HG02970 (cell line): ENCODE results near the gene CROT.
"Not testable (repeated sequence)": the region's sequence is repeated elsewhere in the genome, so short reads cannot be mapped to it uniquely, and the experiment has no call there.

ENCODE experiments used
- ATAC-seq: cut with Tn5 transposase; IDR thresholded peaks from one replicate; pipeline ENCODE4 v1.9.1; 2021; ENCODE audit warnings: mild to moderate bottlenecking, moderate library complexity, moderate number of reproducible peaks; ENCODE audit not compliant: unreplicated experiment, low FRiP score

The CROT gene, protein sequence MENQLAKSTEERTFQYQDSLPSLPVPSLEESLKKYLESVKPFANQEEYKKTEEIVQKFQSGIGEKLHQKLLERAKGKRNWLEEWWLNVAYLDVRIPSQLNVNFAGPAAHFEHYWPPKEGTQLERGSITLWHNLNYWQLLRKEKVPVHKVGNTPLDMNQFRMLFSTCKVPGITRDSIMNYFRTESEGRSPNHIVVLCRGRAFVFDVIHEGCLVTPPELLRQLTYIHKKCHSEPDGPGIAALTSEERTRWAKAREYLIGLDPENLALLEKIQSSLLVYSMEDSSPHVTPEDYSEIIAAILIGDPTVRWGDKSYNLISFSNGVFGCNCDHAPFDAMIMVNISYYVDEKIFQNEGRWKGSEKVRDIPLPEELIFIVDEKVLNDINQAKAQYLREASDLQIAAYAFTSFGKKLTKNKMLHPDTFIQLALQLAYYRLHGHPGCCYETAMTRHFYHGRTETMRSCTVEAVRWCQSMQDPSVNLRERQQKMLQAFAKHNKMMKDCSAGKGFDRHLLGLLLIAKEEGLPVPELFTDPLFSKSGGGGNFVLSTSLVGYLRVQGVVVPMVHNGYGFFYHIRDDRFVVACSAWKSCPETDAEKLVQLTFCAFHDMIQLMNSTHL

DNA sequence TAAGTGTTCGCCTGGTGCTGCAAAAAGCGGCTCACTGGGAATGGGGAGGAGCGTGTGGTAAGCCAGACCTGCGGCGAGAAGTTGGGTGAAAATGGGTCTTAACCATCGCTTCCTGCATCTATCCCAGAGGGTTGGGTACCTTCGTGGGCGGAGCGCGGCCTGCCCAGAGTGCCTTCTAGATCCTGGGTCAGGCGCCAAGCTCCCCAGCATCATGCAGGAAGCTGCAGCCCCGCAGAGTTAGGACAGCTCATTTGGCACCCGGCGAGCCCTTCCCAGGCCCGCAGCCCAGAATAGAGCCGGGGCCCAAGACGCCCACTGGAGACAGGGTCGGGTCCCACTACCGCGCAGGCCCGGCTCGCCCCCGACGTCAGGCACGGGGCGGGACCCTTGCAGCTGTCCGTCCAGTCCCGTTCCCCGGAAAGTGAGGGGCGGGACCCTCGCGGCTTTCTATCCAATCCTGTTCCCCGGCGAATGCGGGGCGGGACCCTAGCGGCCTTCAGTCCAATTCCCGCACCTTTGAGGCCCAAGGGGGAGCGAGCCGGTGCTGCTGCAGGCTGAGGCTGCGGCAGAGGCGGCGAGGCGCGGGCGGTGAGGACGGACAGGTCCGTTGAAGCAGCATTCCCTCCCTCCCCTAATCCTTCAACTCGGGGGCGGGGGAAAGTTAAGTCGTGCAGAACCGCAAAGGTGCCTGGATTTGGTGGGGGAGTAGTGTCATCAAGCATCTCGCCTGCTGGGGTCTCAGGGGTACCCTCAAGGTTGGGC is at the start of gene CROT:
Gene CROT (plus strand): TSS at position 499 of the 762 bp plus-strand sequence. CDS start 3,405 bp downstream, outside the sequence.
- ATAC-seq: peak; percentile 98

DNA sequence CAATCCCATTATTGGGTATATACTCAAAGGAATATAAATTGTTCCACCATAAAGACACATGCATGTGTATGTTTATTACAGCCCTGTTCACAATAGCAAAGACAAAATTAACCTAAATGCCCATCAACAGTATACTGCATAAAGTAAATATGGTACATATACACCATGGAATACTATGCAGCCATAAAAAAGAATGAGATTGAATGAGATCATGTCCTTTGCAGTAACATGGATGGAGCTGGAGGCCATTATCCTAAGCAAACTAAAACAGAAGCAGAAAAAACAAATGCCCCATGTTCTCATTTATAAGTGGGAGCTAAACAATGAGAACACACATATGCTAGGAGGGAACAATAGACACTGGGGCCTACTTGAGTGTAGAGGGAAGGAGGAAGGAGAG is 44.7 kb upstream of the CROT start:
- ATAC-seq: no peak

DNA sequence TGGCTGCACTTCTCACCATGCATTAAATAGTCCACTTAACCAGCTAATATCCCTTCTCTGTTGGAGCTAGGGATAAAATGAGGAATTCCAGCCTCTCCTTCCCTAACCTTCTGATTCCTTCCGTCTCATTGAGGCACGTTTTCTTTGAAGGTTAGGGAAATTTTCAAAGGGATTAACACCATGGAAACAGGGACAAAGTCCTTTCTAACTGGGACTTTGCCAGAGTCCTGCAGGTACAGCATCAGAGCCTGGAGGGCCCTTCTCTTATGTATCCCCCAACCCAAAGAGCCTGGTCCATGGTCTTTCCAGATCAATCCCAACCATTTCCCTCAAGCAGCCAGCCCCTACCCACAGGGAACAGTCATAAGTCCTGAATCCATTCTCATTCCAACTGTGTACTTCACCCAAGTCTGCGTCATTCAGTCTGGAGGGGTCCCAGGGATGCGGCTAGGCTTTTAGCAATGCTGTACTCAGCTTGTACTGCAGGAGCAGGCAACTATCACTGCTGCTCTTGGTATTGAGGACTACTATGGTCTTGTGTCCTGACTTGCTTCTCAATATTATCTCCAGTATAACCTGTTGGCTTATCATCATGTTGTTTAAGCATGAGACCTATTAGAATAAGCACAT is 34.6 kb upstream of the CROT start:
- ATAC-seq: no peak

DNA sequence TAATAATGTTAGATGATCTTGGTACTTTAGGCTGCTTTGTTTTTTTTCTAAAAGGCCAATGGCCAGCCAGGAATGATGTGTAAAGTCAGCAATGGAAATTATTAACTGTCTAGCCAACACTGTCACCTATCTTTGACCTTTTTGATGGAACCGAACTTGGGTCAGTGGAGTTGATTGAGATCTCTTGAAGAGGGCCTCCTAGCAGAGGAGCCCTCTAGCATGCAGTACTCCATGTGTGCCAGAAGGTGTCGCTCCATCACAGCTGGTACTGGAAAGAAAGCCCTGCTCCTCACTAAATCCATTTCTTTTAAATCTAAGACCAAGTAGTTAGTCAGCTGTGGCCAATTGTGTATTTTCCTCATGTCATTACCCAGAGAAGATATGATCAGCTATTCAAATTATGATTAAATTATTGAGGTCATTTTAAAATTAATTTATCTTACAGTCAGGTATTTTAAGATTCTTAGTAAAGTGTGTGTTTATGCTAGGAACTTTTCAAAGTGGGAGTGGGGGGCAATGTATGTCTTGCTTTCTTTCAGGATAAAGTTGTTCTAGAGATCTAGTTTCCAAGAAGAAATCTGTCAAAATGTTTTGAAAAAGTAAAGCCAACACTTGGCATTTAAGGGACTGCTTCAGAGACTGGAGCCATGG is 33.1 kb upstream of the CROT start:
- ATAC-seq: peak; percentile 68

DNA sequence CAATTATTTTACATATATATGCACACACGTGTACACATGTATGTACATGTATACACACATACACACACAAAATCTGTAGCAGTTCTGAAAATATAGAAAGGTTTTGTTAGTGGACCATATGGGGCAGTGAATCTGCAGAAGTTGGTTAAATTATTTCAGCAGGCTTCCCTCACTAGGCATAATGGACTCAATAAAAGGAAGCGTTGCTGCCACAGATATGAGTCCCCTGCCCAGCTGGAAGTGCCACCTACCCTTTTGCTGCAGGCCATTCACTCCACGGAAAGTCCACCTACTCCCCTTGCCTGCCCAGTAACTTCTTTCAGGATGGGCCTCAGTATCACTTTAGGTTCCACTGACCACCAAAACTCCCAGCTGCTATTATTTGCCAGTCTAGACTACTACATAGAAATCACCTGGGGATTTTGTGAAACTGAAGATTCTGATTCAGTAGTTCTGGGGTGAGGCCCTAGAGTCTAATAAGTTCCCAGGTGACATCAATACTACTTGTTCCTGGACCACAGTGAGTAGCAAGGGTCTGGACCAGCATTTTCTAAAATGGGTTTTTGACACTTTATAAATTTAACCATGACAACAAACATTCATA is 29.3 kb upstream of the CROT start:
- peak; percentile 70 for ATAC-seq

DNA sequence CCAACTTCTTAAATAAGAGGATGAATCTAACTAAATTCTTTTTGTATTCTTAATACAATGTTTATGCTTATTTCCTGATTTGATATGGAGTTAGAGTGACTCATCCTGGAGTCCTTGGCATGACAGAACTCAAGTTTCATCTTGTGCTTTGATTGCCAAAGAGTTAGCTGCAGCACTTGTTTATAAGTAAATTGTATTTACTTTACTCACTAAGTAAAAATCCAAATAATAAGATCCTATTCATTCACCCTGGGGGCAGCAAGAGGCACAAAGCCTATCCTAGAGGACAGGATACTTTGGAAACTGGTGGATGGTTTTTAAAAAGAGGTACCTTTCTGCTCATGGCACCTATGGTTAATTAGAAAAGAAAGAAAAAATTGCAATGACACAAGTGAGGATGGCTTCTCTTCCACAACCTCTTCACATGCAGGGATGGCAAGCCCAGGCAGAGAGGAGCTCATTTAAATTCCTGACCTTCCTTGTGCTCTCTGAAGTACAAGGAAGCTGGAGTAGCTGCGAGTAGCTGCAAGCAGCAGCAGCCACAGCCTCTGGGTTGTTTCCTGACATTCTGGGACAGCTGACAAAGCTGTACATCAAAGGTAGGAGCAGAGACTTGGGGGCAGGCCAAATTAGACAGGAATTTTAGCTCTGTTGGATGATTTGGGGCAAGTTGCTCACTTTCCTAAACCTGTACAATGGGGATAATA is 28.5 kb upstream of the CROT start:
- ATAC-seq: no peak

DNA sequence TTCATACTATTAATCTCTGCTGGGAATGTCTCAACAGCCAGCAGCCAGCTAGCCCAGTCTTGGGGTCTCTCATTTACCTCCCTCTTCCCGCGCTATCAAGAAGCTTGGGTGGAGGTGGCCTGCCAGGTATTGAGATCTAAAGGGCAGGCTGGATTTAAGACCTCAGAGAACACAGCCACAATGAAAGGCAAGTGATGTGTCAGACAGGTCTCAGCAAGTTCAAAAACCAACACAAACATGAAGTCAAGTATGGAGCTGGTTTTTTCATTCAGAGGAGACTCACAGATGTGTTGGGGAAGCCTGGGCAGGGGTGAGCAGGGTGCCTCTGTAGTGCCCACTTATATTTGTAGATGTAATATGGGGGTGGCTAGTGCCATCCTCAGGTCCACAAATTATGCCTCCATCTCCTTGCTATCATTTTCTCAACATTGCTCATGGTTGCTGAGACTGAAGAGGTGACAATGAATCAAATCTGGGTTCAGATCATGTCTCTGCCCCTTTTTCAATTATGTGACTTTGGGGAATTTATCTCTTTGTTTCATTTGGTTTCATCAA is 27.7 kb upstream of the CROT start:
- ATAC-seq: no peak

DNA sequence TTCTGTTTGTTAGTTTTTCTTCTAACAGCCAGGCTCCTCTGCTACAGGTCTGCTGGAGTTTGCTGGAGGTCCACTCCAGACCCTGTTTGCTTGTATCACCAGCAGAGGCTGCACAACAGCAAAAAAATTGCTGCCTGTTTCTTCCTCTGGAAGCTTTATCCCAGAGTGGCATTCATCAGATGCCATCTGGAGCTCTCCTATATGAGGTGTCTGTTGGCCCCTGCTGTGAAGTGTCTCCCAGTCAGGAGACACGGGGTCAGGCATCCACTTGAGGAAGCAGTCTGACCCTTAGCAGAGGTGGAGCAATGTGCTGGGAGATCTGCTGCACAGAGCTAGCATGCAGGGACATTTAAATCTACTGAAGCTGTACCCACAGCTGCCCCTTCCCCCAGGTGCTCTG is 26.7 kb upstream of the CROT start:
- ATAC-seq: no peak

DNA sequence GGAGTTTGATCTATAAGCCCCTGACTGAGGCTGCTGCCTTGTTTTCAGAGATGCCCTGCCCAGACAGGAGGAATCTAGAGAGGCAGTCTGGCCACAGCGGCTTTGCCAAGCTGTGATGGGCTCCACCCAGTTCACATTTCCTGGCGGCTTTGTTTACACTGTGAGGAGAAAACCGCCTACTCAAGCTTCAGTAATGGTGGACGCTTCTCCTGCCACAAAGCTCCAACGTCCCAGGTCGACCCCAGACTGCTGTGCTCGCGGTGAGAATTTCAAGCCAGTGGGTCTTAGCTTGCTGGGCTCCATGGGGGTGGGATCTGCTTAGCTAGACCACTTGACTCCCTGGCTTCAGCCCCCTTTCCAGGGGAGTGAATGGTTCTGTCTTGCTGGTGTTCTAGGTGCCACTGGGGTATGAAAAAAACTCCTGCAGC is 26.3 kb upstream of the CROT start:
- ATAC-seq: not testable (repeated sequence)

DNA sequence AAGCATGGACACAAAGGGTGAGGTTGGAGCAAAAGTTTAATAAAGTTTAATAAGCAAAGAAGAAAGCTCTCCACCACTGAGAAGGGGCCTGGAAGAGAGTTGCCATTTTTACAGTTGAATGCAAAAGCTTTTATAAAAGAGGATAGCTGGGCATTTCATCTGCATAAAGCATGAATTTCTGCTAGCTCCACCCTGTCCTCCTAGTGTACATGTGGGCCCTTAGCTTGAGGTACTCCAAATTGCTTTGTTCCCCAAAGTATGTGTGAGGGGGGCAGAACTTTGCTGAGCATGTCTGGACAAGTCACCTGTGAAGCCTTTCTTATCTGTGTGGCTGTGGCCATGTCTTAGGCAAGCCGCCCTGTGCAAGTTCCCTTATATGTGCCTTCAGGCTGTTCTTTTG is 22.6 kb upstream of the CROT start:
- ATAC-seq: no peak

DNA sequence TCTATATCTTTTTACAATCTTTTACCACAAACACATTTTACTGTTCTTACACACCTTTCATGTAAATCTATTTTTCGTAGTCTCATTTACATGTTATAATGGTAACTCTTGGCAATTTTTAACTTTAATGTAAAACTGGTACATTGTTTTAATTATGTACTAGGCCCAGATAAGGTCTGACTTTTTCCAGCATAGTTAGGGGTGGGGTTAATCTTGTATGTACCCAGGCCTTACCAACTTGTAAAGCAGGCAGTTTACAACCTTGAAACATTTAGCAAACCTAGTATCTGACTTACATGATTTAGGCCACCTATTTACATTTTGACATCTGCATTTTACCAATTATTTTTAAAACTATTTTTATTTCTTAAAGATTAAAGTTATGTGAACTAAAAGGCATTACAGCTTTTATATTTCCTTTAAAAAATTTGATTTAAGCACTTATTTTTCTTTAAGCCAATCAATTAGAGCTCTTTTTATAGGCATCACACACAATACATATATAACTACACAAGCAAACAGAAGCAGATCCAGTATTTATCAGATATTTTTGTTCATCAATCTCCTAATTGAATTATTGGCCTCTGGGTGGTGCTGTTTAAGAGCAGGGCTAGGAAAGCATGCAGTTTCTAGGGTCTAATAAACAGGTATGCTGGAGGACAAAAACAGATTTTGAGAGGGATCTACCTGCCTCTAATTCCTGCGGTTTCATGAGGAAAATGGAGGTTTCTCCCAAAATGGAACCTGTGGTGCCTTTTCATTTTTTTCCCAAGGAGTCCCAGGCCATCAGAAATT is 19.7 kb upstream of the CROT start:
- ATAC-seq: no peak

DNA sequence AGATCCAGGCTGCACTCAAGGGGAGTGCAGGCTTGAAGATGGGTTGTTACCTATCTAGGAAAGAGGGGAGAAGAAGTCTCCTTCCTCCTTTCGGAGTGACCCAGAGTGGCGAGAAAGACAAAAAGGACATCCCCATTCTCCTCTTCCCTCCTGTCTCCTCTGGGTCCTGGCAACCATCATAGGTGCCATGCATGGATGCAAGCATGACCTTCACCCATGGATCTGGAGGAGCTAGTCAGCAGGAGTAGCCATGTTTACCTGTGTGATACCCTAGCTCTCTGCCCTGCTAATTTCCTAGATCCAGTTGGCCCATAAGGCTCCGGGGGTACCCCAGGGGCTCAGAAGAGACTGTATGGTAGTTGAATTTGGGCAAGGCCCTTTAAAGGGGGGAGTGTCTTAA is 17.2 kb upstream of the CROT start:
- no peak for ATAC-seq

DNA sequence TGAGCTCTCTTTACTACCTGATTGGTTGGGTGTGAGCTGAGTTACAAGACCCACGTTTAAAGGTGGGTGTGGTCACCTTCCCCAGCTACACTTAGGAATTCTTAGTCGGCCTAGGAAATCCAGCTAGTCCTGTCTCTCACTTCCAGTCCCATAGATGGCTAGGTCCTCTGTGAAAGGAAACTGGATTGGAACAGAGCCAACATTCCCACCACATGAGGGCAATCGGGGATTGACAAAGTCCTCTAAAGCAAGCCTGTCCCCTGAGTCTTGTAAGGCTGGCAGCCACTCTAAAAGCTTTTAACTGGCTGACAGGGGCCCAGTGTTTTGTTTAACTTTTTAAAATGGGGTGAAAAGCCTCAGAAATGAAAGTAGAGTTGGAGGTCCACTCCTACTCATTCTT is 15.1 kb upstream of the CROT start:
- no peak for ATAC-seq

DNA sequence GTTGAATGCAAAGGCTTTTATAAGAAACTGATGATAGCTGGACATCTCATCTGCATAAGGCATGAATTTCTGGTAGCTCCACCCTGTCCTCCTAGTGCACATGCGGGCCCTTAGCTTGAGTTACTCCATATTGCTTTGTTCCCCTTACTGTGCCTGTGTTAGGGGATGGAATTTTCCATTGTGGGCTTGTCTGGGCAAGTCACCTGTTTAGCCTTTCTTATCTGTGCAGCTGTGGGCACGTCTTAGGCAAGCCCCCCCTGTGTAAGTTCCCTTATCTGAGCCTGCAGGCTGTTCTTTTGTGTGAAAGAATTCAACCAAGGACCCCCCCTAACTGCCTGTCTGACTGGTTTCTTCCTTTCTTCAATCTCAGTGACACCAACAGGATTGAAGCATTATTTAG is 14.5 kb upstream of the CROT start:
- no peak for ATAC-seq

DNA sequence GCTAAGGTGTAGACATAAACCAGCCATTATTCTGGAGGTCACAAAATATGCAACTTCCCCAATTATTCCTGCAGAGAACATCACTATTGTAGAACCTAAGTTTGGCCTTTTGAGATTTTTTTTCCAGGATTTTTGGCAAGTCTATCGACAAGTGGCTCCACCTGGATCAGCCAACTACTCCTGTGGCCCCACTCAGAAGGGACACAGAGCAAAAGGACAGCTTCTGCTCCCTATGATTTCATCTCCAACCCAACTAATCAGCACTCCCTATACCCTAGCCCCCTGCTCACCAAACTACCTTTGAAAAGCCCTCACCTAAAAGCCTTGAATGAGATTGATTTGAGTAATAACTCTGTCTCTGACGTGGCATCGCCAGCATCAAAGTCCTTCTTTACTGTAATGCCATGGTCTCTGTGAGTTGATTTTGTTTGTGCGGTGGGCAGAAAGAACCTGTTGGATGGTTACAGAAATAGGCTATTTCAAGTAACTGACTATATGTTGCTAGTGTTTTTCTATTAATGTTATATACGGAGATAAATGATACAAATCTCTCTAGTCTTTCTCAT is 13.7 kb upstream of the CROT start:
- no peak for ATAC-seq

DNA sequence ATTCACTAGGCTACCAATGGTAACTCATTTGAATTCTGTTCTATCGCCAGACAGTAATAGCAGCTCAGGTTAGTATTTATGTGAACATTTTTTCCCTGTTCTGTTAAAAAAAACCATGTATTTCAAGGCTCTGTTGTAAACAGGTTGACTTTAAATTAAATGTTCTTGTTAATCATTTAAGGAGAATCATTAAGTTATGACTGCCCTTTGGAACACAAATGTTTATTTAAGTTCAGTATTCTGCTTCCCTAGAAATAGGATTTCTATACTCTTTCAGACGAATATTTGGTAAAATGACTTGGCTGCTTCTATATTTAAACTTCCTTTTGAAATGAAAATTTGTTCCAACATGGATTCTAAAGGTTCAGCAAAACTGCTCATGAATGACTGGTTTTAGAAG is 13.1 kb upstream of the CROT start:
- no peak for ATAC-seq

DNA sequence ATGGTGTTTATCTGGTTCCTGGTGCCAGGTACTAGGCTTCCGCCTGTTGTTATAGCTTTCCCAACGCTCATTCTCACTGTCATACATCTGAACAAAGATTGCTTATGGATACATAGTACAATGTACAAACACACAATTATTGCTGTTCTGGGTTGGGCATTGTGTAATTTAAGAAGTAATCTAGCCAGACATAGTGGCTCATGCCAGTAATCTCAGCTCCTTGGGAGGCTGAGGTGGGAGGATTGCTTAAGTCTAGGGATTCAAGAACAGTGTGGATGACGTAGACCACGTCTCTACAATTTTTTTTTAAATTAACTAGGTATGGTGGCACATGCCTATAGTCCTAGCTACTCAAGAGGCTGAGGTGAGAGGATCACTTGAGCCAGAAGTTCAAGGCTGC is 9.3 kb upstream of the CROT start:
- no peak for ATAC-seq

DNA sequence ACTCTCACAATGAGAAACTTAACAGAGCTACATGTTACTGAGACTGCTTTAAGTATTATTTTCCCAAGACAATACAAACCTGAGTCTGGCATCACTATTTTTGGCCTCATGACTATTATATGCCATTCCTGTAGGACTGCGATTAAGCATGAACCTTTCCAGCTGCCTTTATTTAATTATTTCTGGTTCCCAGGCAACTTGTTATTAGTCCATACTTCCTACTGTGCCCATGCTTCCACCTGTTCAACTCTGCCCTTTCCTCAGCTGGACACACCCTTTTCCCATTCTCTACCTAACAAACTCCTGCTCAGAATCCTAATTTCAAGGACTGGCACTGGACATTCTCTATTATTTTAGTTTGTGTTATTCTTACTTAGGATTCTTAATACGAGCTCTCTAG is 8.1 kb upstream of the CROT start:
- no peak for ATAC-seq
